ENCODE results near the gene ATN1. TPM values are rescaled to one million over a fixed set of nuclear protein-coding genes. Genes with fewer than 3 reads are reported as not detected.

ATN1 gene
- total and polyA plus RNA-seq, 9 of the 15 experiments (the other 6 are each of a cell fraction or from before 2014, with no cell fraction given): 0.15 to 49.8 (median 2.7) TPM

- TF ChIP-seq SRSF9 (IDR thresholded peaks at IDR 0.05; ENCODE audit: borderline replicate concordance, low read depth, low read length) (no peak), PHF20 (IDR thresholded peaks at IDR 0.05; ENCODE audit: partially characterized antibody) (no peak), MTA1 (IDR thresholded peaks at IDR 0.05; ENCODE audit: borderline replicate concordance) (no peak), NFXL1 (CRISPR knock-in tag; IDR thresholded peaks at IDR 0.05) (no peak), ZNF444 (CRISPR knock-in tag; IDR thresholded peaks at IDR 0.05) (no peak), VEZF1 (CRISPR knock-in tag; IDR thresholded peaks at IDR 0.05) (no peak), THRB (CRISPR knock-in tag; conservative IDR thresholded peaks at IDR 0.05) (no peak), SREBF2 (CRISPR knock-in tag; IDR thresholded peaks at IDR 0.05) (no peak), KDM1A (IDR thresholded peaks at IDR 0.05) (peak; percentile 60 to 61; a peak in 3 of 4 replicates), SNIP1 (IDR thresholded peaks at IDR 0.05; ENCODE audit: low read depth) (no peak), ZNF12 (CRISPR knock-in tag; IDR thresholded peaks at IDR 0.05) (no peak), GABPA (tag; conservative IDR thresholded peaks at IDR 0.05; ENCODE audit: low read depth) (no peak), KLF16 (IDR thresholded peaks at IDR 0.05) (peak; percentile 75; the same call in 1 of the 2 replicates), ATF7 (IDR thresholded peaks at IDR 0.05) (no peak), ZC3H4 (CRISPR knock-in tag; IDR thresholded peaks at IDR 0.05; ENCODE audit: borderline replicate concordance) (no peak), ZNF740 (CRISPR knock-in tag; IDR thresholded peaks at IDR 0.05) (no peak), ZNF740 (tag; IDR thresholded peaks at IDR 0.05) (no peak), ZBTB8A (IDR thresholded peaks at IDR 0.05; ENCODE audit: partially characterized antibody) (no peak), LEF1 (IDR thresholded peaks at IDR 0.05) (0 out of 2 replicates have a peak, but pooled peaks have one; percentile 30), HCFC1 (IDR thresholded peaks at IDR 0.05; ENCODE audit: low read depth, low read length) (no peak), USF2 (CRISPR knock-in tag; IDR thresholded peaks at IDR 0.05) (no peak), SLC30A9 (CRISPR knock-in tag; IDR thresholded peaks at IDR 0.05) (no peak), NFATC3 (IDR thresholded peaks at IDR 0.05) (no peak), EP300 (IDR thresholded peaks at IDR 0.05; ENCODE audit: low read length) (peak; percentile 91)
These were observed 36.9 kb downstream of the ATN1 start (continued) for GRCh38 chr12:6964605-6965025.

All from K562 (cell line).